RWPE2 (cell line): Measurements from ENCODE around the gene PSMC3IP.

Experiments used
- ATAC-seq: fragments of 200-7000 bp; cut with Tn5 transposase; 3 replicates; pipeline ENCODE4 v1.9.1; 2021; ENCODE audit warnings: low read depth
- DNase-seq: peaks from one replicate; pipeline ENCODE4 v3.0.0-alpha.2; 2020; ENCODE audit warnings: low spot score
- H3K27ac ChIP-seq: fragments of 450-650 bp; 2 replicates; pipeline ENCODE4 v1.5.1; 2017; ENCODE audit warnings: mild to moderate bottlenecking; ENCODE audit not compliant: poor library complexity, severe bottlenecking
- H3K27me3 ChIP-seq: fragments of 250-450 bp; sonication (Bioruptor Pico); 2 replicates; pipeline ENCODE4 v1.5.1; 2021; ENCODE audit warnings: mild to moderate bottlenecking, moderate library complexity; ENCODE audit not compliant: insufficient read depth, poor library complexity, severe bottlenecking
- H3K36me3 ChIP-seq: fragments of 250-450 bp; sonication (Bioruptor Pico); 2 replicates; pipeline ENCODE4 v1.5.1; 2020; ENCODE audit warnings: low read depth, mild to moderate bottlenecking, moderate library complexity
- H3K4me1 ChIP-seq: fragments of 250-450 bp; sonication (Bioruptor Pico); 2 replicates; pipeline ENCODE4 v1.5.1; 2021; ENCODE audit warnings: mild to moderate bottlenecking, moderate library complexity; ENCODE audit not compliant: insufficient read depth, poor library complexity, severe bottlenecking
- H3K4me3 ChIP-seq: fragments of 250-450 bp; sonication (Bioruptor Pico); 2 replicates; pipeline ENCODE4 v1.5.1; 2021; ENCODE audit warnings: mild to moderate bottlenecking, moderate library complexity; ENCODE audit not compliant: severe bottlenecking
- H3K9me3 ChIP-seq: fragments of 250-450 bp; sonication (Bioruptor Pico); 2 replicates; pipeline ENCODE4 v1.5.1; 2021; ENCODE audit warnings: mild to moderate bottlenecking, moderate library complexity; ENCODE audit not compliant: severe bottlenecking
- CTCF ChIP-seq: fragments of 450-650 bp; IDR thresholded peaks from one replicate; pipeline ENCODE4 v1.5.1; 2017; ENCODE audit warnings: mild to moderate bottlenecking, moderate library complexity; ENCODE audit not compliant: poor library complexity, severe bottlenecking

The PSMC3IP gene

GRCh38 chr17:42573095-42573494 lies 4.4 kb downstream of the PSMC3IP start:
- ATAC-seq (no peak), DNase-seq (no peak)
- H3K27ac ChIP-seq: no peak overlapping the region
- H3K4me1 ChIP-seq: peaks cover 11% of the 10 kb centered on the region
- no peak for TF ChIP-seq CTCF
- H3K4me3 ChIP-seq: no peak overlapping the region
- peaks cover 90% of the 10 kb centered on the region for H3K36me3 ChIP-seq
- no peaks in the 10 kb centered on the region for H3K27me3 ChIP-seq
- H3K9me3 ChIP-seq: no peaks in the 10 kb centered on the region

DNA sequence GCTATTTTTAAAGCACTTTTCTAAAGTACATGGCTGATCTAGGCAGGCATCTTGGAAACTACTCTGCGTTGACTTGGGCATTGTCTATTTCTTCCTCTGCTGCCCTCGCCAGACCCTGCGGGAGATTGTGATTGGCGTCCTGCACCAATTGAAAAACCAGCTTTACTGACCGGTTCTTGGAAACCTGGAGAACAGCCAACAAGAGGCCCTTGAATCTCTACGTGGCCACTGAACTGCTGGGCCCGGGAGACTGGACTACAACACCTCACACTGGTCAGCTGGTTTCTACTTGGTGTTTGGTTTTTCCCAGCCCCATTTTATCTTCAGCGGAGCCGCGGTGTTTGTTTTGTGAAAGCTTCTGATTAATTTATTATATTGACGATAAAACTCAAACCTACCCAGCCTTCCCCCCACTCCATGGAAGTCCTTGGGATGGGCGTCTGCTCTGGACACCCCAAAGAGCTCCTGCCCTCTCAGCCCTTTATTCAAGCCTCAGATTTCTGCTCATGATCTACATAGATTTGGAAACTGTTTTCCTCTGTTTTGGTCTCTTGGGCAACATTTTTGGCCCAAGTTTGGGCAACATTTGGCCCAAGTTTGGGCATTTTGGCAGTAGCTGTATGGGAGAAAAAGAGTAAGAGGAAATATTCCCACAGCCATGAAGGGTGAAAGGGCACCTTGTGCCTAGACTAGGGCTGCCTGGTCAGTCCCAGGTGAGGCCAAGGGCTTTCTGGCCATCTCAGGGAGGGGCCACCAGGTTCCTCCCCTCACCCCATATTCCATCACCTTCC lies 5.9 kb downstream of the PSMC3IP start:
- Histone ChIP-seq H3K36me3 (peaks cover 86% of the 10 kb centered on the region), H3K27ac (no peak overlapping the region), H3K27me3 (no peaks in the 10 kb centered on the region), H3K4me1 (peaks cover 9% of the 10 kb centered on the region), H3K4me3 (no peak overlapping the region), H3K9me3 (no peaks in the 10 kb centered on the region)
- DNase-seq: no peak
- ATAC-seq: no peak
- TF ChIP-seq CTCF: no peak

DNA sequence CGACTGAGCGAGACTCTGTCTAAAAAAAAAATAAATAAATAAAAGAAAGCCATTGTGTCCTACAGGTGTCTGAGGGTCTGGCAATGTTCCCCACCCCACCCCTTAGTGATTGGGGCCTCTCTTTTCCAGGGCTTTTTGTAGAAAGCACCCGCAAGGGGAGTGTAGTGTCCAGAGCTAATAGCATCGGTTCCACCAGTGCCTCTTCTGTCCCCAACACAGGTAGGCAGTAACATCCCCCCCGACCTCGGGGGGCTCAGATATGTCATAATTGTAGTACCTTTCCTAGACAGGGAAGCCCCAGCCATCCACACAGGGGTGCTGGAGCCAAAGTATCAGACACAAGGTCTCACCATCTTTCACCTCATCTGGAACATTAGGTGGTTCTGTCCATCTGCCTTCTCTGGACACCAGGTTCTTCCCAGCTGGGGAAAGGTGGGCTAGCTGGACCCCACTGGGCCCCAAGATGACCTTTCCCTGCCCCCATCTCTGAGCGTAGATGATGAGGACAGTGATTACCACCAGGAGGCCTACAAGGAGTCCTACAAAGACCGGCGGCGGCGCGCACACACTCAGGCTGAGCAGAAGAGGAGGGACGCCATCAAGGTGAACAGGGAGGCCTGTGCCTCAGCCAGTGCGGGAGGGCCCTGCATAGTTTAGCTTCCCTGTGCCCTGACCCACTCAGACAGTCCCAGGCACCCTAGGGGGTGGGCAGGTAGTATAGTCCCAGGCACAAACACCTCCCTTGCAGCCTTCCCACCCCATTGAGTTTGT lies 9.0 kb downstream of the PSMC3IP start:
- Histone ChIP-seq H3K4me3 (no peak overlapping the region), H3K27ac (peak overlapping the region; percentile 69), H3K9me3 (no peaks in the 10 kb centered on the region), H3K27me3 (no peaks in the 10 kb centered on the region), H3K36me3 (peaks cover 82% of the 10 kb centered on the region), H3K4me1 (peaks cover 2% of the 10 kb centered on the region)
- TF ChIP-seq CTCF: no peak
- no peak for ATAC-seq
- DNase-seq: no peak

GRCh38 chr17:42566883-42567573 lies 10.5 kb downstream of the PSMC3IP start, which contains the start of gene MLX:
MLX (plus strand) TSS chr17:42567100; CDS start chr17:42567125, 25 bp downstream.
- ATAC-seq: peak; percentile 61

More at GRCh38 chr17:42566883-42567573, 10.5 kb downstream of the PSMC3IP start, which contains the start of gene MLX:
- peak within 1 kb of the TSS; percentile 69 for H3K27ac ChIP-seq
- peaks cover 2% of the 10 kb centered on the region for H3K4me1 ChIP-seq
- peak within 1 kb of the TSS; percentile 84 for H3K4me3 ChIP-seq
- no peak for DNase-seq
- no peaks in the 10 kb centered on the region for H3K27me3 ChIP-seq
- H3K36me3 ChIP-seq: peaks cover 70% of the 10 kb centered on the region
- TF ChIP-seq CTCF: no peak
- H3K9me3 ChIP-seq: no peaks in the 10 kb centered on the region
